ENCODE data around the gene TP53RK.

TP53RK gene

GRCh38 chr20:46657137-46657536 lies 32.1 kb downstream of the TP53RK start:
- no peak for DNase-seq

DNA sequence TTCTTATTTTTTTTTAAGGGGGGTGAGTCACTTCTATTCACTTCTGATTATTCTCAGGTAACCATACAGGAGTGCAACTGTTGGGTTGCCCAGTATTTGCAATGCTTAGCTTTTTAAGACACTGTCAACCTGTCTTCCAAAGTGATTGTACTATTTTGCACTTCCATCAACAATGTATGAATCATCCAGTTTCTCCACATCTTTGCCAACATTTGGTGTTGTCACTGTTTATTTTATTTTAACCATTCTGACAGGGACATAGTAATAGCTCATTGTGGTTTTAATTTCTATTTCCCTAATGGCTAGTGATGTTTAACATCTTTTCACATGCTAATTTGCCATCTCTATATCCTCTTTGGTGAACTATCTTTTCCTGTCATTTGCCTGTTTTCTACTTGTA lies 36.5 kb downstream of the TP53RK start:
- DNase-seq = no peak

DNA sequence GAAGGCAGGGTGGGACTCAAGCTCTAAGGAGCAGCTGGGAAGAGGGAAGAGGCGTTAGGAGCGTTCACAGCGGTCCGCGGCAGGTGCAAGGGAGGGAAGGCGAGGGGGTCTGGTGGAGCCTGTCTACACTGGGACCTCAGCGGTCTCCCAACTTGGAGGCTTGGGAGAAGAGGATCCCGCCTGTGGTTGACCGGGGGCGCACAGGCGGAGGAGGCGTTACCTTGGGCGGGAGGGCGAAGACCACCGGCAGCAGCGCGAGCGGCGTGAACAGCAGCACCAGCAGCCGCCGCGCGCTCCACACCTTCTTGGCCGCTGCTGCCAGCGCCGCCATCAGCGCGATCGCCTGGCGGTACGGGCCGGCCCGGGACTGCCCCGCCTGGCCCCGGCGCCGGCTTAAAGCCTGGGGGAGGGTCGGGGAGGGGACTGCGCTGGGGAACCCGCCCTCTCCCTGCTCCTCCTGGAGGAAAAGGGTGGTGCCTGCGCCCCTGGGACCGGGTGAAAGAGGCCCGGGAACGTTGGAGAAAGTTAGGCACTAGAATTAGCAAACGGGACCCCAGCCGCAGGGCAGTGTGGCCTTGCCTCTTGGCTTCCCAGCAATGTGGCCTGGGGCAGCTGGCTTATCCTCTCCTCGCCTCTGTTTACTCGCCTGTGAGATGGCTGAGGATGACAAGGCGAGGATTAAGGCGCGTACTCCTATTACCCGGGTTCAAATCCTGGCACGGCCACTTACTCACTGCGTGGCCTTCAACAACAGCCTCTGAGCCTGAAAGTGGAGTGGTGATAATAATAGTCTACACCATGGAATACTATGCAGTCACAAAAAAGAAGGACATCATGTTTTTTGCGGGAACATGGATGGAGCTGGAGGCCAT lies 37.9 kb downstream of the TP53RK start, which contains the start of gene SLC13A3:
SLC13A3 (minus strand) TSS at position 369 of the 872 bp plus-strand sequence; CDS start at position 331, 38 bp downstream.
- no peak for DNase-seq

GRCh38 chr20:46650575-46651090 lies 38.6 kb downstream of the TP53RK start:
- no peak for DNase-seq

DNA sequence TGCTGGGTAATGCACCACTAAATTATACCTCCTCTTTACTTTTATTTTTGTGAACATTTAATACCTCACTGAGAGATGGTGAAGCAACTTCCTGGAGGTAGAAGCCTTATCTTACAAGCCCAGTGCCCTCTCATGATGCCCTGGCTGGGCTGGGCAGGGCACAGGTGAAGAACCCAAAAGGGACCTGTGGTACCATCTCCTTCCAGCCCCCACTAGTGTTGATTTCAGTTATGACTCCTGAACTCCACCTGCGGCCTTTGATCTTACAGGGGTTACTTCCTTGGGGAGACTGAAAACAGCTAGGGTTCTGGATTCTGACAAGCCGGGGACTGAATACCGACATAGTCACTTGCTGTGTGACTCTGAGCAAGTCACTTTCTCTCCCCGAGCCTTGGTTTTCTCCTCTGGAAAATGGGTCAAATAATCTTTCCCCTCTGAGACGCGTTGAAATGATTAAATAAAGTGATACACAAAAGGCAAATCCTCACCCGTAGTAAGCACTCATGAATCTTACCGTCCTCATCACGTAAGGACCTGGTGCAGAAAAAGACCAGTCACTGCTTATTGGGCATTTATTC lies 39.2 kb downstream of the TP53RK start:
- DNase-seq = no peak

DNA sequence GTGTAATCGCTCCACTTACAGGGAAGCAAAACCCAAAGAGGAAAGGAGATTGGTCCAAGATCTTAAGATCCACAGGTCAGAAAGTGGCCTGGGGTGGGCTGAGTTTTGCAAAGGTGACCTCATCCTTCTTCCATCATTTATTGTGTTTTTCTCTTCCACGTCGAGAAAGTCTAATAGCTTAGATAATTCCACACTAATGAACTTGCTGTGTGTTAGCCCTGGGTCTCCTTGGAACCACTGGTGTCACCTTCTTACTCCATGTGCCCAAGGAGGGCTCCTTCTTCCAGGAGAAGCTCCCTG lies 39.6 kb downstream of the TP53RK start:
- DNase-seq = no peak

DNA sequence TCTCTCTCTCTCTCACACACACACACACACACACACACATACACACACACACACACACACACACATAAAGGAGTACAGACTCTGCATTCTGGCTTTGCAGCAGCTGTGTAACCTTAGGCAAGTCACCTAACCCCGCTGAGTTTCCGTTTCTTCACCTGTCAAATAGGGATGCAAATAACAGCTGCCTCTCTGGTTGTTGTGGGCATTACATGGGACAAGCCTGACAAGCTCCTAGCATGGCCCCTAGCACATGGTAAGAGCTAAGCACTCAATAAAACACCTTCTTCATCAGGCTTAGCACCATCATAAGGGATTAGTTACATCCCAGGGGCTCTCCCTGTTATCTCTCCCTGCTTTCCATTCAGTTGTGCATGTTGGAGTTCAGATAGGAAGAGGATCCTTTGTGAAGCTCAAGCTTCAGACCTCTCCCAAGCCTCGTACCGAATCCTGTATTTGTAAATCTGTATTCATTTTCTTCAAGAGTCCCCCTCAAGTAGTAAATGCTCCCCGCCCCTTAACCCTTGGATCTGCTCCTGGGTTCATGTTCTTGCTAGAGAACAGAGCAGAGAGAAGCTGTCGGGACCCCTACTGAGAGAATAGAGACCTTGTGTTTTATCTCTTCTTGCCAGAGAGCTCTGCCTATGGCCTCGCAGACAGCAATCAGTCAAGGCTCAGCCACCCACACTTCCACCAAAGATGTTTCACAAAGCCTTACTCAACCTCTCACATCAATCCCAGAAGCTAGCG lies 40.2 kb downstream of the TP53RK start:
- no peak for DNase-seq

DNA sequence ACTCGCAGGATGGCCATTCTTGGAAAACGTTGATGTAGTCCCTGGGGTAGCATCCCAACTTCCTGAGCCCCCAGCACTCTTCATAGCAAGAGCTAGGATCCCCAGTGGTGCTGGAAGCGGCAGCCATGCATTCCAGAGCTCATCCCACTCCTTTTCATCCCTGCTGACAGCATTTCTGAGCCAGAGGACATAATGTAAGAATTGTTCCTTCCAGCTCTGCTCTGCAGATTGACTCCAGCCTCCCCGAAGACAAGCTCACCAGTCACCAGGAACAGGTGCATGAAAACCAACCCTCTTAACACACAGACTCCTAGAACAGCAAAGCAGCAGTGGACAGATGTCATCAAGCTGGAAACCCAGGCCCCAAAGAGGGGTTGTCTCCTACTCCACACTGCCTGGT lies 41.8 kb downstream of the TP53RK start:
- DNase-seq = no peak

DNA sequence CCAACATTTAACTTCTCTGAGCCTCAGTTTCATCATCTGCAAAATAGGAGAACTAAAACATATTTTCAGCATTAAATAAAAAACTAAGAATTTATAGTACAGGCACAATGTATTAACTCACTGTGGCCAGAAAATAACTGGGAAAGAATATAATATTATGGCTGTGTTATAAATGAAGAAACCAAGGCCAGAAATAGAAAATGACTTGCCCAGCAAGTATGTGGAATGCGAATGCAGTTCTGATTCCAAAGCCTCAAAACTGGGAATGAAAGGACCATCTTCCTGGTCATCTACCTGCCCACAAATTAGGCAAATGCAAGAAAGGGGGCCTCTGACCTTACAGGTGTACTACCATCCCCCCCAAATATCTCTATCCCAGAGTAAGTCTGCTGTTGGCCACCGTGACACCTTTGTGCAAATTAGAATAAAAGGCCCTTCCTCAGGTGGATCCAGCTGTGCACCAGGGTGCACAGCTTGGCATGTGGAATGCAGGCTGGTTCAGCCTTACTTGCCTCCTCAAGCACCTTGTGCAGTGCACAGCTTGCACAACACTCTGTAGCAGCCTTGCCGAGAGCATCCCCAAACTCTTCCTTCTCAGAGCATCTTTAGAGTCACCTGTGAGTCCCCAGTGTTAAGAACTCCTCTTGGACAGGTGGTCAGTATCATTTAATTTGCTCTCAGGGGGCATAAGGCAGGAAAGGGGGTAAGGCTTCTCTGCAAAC lies 42.4 kb downstream of the TP53RK start:
- DNase-seq = no peak

DNA sequence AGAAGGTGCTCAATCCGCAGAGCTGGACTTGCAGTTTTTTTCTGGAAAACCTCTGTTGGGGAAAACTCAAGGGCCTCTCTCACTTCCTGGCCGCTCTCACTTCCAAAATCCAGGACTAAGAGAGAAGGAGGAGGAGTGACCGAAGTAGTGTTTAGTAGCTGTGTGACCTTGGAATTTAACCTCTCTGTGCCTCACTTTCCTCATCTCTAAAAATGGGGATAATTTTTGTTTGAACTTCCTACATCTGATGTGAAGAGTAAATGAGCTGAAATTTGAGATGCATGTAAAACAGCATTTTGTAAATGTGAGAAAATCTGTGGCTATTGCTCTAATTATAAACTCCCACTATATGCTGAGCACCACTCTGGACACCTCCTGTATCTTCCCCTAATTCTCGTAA lies 43.1 kb downstream of the TP53RK start:
- no peak for DNase-seq

DNA sequence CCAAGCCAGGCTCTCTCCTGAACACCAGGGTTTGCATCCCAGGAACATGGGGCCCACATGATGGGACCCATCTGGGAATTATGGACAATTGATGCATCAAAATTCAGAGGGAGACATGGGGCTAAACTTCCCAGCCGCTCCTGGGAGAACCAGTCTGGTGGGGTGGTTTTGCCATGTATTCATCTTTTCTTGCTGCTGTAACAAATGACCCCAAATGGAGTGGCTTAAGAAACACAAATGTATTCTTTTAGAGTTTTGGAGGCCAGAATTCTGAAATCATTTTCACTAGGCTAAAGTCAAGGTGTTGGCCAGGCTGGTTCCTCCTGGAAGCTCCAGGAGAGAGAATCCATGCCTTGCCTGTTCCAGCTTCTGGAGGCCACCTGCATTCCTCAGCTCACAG lies 44.5 kb downstream of the TP53RK start:
- DNase-seq = no peak

- DNase-seq = no peak
Measured at GRCh38 chr20:46644160-46644559, 45.1 kb downstream of the TP53RK start.

GRCh38 chr20:46642969-46643343 lies 46.3 kb downstream of the TP53RK start:
- no peak for DNase-seq

GRCh38 chr20:46642265-46642968 lies 46.8 kb downstream of the TP53RK start:
- DNase-seq = no peak

DNA sequence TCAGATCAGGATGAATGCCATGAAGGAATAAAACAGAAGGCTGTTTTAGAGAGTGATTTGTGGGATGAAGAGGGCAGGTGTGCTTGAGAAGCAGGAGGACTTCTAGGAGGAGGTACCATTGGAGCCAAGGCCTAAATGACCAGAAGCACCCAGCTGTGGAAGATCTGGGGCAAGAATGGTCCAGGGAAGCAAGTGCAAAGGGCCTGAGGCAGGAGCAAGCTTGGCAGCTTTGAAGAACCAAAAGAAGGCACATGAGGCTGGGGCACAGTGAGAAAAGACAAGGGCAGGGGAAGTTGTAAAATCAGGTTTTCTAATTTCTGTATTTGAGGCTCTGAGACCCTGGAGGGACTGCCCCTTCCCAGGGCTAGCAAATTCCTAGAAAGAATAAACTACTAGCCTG lies 47.8 kb downstream of the TP53RK start:
- no peak for DNase-seq

DNA sequence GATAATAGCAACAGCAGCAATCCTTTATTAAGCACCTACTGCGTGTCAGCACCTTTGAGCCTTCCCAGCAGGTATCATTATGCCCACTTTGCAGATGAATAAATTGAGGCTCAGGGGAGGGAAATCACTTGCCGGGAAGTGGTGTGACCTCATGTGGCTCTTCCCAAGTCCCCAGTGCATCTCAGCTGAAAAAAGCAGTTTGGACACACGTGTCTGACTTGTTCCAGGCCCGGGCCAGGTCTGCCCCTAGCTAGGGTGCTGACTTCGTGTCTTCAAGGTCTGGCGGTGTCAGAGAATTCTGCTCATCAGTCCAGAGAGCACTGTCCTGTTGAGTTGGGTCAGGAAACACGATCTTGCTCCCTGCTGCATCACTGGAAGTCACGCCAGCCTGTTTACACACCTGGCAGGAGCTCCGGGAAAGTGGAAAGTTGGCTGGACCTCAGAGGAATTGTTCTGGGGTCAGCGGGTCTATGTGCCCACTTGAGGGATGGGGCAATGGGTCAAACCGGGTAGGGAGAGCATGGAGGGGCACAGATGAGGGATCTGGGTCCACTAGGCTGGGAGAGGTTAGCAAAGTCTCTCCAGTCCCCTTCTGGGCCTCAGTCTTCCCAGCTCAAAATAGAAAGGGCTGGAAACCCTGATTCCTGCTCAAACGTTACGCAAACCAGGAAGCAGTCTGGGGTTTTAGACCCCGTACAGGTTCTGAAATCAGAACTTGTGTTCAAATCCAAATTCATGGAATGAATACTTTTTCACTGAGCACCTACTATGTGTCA lies 48.5 kb downstream of the TP53RK start:
- DNase-seq = no peak

DNA sequence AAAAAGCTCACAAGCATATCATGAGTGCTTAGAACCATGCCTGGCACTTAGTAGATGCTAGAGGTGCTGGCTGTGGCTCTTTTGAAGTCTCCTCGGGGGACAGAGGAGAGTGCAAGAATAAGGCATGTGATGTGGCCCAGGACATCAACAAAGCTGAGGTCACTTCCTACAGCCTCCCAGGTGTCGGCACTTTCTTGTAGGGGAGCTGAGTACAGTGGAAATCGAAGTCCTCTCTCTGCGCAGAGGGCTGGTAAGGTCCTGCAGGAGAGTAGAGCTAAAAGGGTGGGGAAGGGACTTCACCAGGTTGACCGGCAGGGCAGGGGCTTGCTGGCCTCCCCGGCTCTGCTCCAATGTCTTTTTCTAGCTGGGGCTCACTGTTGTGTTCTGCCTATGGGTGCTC lies 49.2 kb downstream of the TP53RK start:
- no peak for DNase-seq

GRCh38 chr20:46639587-46639986 lies 49.7 kb downstream of the TP53RK start:
- DNase-seq = no peak

DNA sequence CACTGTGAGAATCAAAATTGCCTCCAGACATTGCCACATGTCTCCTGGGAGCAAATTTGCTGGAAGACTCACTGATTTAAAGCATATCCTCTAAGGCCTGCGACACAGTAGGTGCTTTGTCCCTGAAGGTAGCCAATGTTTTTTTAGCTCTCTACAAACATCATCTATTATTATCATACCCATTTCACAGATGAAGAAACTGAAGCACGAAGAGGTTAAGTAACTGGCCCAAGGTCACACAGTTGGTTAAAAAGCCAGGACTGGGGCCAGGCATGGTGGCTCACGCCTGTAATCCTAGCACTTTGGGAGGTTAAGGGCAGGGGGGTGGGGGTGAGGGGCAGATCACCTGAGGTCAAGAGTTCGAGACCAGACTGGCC lies 50.4 kb downstream of the TP53RK start:
- DNase-seq = no peak

- no peak for DNase-seq
Measured at GRCh38 chr20:46638134-46638897, 50.9 kb downstream of the TP53RK start.

Measured in EL (cell line).